GM12801 (cell line): ENCODE data around the gene UQCRC2.

Experiments
- CTCF ChIP-seq: IDR thresholded peaks from one replicate; pipeline ENCODE4 v1.5.1; 2011; ENCODE audit warnings: control low read depth; ENCODE audit not compliant: insufficient read length; ENCODE audit errors: extremely low read depth

UQCRC2 gene

GRCh38 chr16:22001591-22001990, 48.4 kb downstream of the UQCRC2 start:
- TF ChIP-seq CTCF, result no peak

- TF ChIP-seq CTCF, result no peak
These were observed 50.0 kb downstream of the UQCRC2 start for GRCh38 chr16:22003195-22003594.

GRCh38 chr16:22004341-22004740, 51.2 kb downstream of the UQCRC2 start:
- no peak for TF ChIP-seq CTCF

GRCh38 chr16:22005746-22006145, 52.6 kb downstream of the UQCRC2 start:
- no peak for TF ChIP-seq CTCF

GRCh38 chr16:22006636-22007035, 53.5 kb downstream of the UQCRC2 start:
- TF ChIP-seq CTCF, result no peak

- no peak for TF ChIP-seq CTCF
These were observed 54.0 kb downstream of the UQCRC2 start for GRCh38 chr16:22007159-22007508.

GRCh38 chr16:22007509-22008214, 54.5 kb downstream of the UQCRC2 start, which contains the start of gene MOSMO:
TSS of gene MOSMO (plus strand) at chr16:22008111. CDS start at chr16:22008302, 191 bp downstream.
- no peak for TF ChIP-seq CTCF
